Liver (tissue), 9 donors: ENCODE data around the gene IRS1. TPM values are rescaled to one million over a fixed set of nuclear protein-coding genes. Genes with fewer than 3 reads are reported as not detected.
A peak's percentile ranks its signal among the peaks of the same experiment; 100 is the strongest.

Experiments
- DNase-seq: peaks from one replicate; pipeline ENCODE4 v3.0.0-alpha.2; 2017; ENCODE audit warnings: low spot score
- H3K27ac ChIP-seq, 2 donors: one replicate each; pipeline ENCODE4 v1.7.0; 2013; ENCODE audit warnings: inconsistent platforms in 2 of 2, low read length in 2 of 2, control low read depth in 1 of 2, low read depth in 1 of 2, mild to moderate bottlenecking in 1 of 2
- H3K27me3 ChIP-seq, 4 donors: one replicate each; pipeline versions ENCODE4 v1.6.1 to v1.7.0; 2013; ENCODE audit warnings: low read length in 3 of 4, inconsistent platforms in 1 of 4, mild to moderate bottlenecking in 1 of 4, moderate library complexity in 1 of 4; ENCODE audit not compliant: control insufficient read depth in 4 of 4, insufficient read depth in 4 of 4
- H3K36me3 ChIP-seq, 4 donors: one replicate each; pipeline versions ENCODE4 v1.6.1 to v1.7.0; 2013; ENCODE audit warnings: low read length in 3 of 4, mild to moderate bottlenecking in 3 of 4, low read depth in 1 of 4, moderate library complexity in 1 of 4; ENCODE audit not compliant: control insufficient read depth in 4 of 4, insufficient read depth in 3 of 4
- H3K4me1 ChIP-seq, 4 donors: one replicate each; pipeline versions ENCODE4 v1.6.1 to v1.7.0; 2013; ENCODE audit warnings: low read length in 3 of 4, mild to moderate bottlenecking in 3 of 4, moderate library complexity in 1 of 4; ENCODE audit not compliant: control insufficient read depth in 4 of 4, insufficient read depth in 4 of 4
- H3K4me3 ChIP-seq, 3 donors: one replicate each; pipeline versions ENCODE4 v1.6.1 to v1.7.0; 2013; ENCODE audit warnings: low read length in 3 of 3, control low read depth in 1 of 3, low read depth in 1 of 3, mild to moderate bottlenecking in 1 of 3
- H3K9ac ChIP-seq, 2 donors: one replicate each; pipeline ENCODE4 v1.7.0; 2013; ENCODE audit warnings: low read length in 2 of 2, mild to moderate bottlenecking in 2 of 2, moderate library complexity in 2 of 2, control low read depth in 1 of 2, low read depth in 1 of 2
- H3K9me3 ChIP-seq, 4 donors: one replicate each; pipeline versions ENCODE4 v1.6.1 to v1.7.0; 2013; ENCODE audit warnings: low read length in 3 of 4; ENCODE audit not compliant: control insufficient read depth in 4 of 4
- ATF3 ChIP-seq: IDR thresholded peaks from 2 replicates; pipeline ENCODE4 v1.6.1; 2016; ENCODE audit warnings: antibody characterized with exemption
- EGR1 ChIP-seq, 2 donors: IDR thresholded peaks; 2 replicates each; pipeline ENCODE4 v1.6.1; 2016 to 2018; ENCODE audit warnings: antibody characterized with exemption in 2 of 2, low read depth in 2 of 2
- FOXA1 ChIP-seq: IDR thresholded peaks from 2 replicates; pipeline ENCODE4 v1.6.1; 2016; ENCODE audit warnings: antibody characterized with exemption
- FOXA2 ChIP-seq: IDR thresholded peaks from 2 replicates; pipeline ENCODE4 v1.6.1; 2016; ENCODE audit warnings: antibody characterized with exemption
- GABPA ChIP-seq, 2 donors: IDR thresholded peaks in 1 of 2; conservative IDR thresholded peaks in 1 of 2; 2 replicates each; pipeline ENCODE4 v1.6.1; 2016; ENCODE audit warnings: antibody characterized with exemption in 2 of 2, mild to moderate bottlenecking in 1 of 2, moderate library complexity in 1 of 2
- HNF4A ChIP-seq, 2 donors: conservative IDR thresholded peaks; 2 replicates each; pipeline ENCODE4 v1.6.1; 2016; ENCODE audit warnings: antibody characterized with exemption in 2 of 2, mild to moderate bottlenecking in 2 of 2
- HNF4G ChIP-seq: IDR thresholded peaks from 2 replicates; pipeline ENCODE4 v1.6.1; 2016; ENCODE audit warnings: antibody characterized with exemption
- JUND ChIP-seq, 2 donors: IDR thresholded peaks; 2 replicates each; pipeline ENCODE4 v1.6.1; 2016; ENCODE audit warnings: antibody characterized with exemption in 2 of 2
- MAX ChIP-seq: IDR thresholded peaks from 2 replicates; pipeline ENCODE4 v1.6.1; 2016; ENCODE audit warnings: antibody characterized with exemption
- NR2F2 ChIP-seq: IDR thresholded peaks from 2 replicates; pipeline ENCODE4 v1.6.1; 2016; ENCODE audit warnings: antibody characterized with exemption
- RAD21 ChIP-seq, 2 donors: IDR thresholded peaks; 2 replicates each; pipeline ENCODE4 v1.6.1; 2016; ENCODE audit warnings: antibody characterized with exemption in 2 of 2, mild to moderate bottlenecking in 2 of 2
- RXRA ChIP-seq, 2 donors: IDR thresholded peaks; 2 replicates each; pipeline ENCODE4 v1.6.1; 2017 to 2018; ENCODE audit warnings: antibody characterized with exemption in 2 of 2, mild to moderate bottlenecking in 1 of 2
- SP1 ChIP-seq: IDR thresholded peaks from 2 replicates; pipeline ENCODE4 v1.6.1; 2018; ENCODE audit warnings: antibody characterized with exemption, mild to moderate bottlenecking
- YY1 ChIP-seq: IDR thresholded peaks from 2 replicates; pipeline ENCODE4 v1.6.1; 2016; ENCODE audit warnings: antibody characterized with exemption, mild to moderate bottlenecking
- ZBTB33 ChIP-seq: IDR thresholded peaks from 2 replicates; pipeline ENCODE4 v1.6.1; 2016; ENCODE audit warnings: antibody characterized with exemption
- WGBS: extraction: QIAGEN DNeasy Blood & Tissue Kit; methylation state at CpG from one replicate; pipeline ENCODE4 v1.1.7; 2013; 5-methylcytosine and 5-hydroxymethylcytosine counted together
- polyA plus RNA-seq, 2 donors: library from polyadenylated mRNA; stranded (reverse) in 1 of 2; unstranded in 1 of 2; fragments of 200-250 nt in 1 of 2; fragments of >200 nt in 1 of 2; fragmentation: Nextera tagmentation in 1 of 2; extraction: Ambion mirVana in 1 of 2; gene quantifications; one replicate each; pipeline versions ENCODE4 v1.2.1 to v1.2.3, GENCODE V29; 2013 to 2015
- total RNA-seq, 2 donors: library from RNA; depleted of rRNA; stranded (reverse); fragments of >200 nt; gene quantifications; one replicate each; pipeline ENCODE4 v1.2.3, GENCODE V29; 2014
- TF ChIP-seq, protein P1 (sequence below): IDR thresholded peaks from 2 replicates; pipeline ENCODE4 v1.6.1; 2016; ENCODE audit warnings: antibody characterized with exemption, mild to moderate bottlenecking
- TF ChIP-seq, protein P2 (sequence below): fragments of 150-350 bp; IDR thresholded peaks from 2 replicates; pipeline ENCODE4 v1.5.1; 2017; ENCODE audit warnings: improper control_type of control experiment, low read depth, low read length; ENCODE audit not compliant: missing input control
- donor health status: healthy.
- donor health status: healthy.
- donor health status: healthy.
- donor health status: healthy.
- donor health status: healthy.

The IRS1 gene
- total and polyA plus RNA-seq, 4 donors: 7.4 to 11.6 (median 8.6) TPM

DNA sequence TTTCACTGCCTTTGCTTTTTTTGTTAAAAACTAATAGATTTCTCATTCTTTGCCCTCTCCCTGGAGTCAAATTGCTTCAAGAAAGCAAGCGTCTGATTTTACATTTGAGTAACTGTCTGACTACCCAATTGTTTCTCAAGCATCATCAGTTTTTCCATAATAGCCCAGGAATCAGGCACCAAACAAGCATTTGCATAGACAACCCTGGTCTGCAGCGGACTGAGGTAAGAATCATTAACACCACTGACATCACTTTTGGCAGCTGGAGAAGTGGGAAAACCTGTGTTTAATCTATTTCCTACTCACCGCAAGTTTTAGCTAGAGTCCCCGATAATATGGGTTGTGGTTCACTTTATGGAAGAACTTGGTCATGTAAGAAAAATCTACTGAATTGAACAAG, 55.7 kb downstream of the IRS1 start:
- Histone ChIP-seq H3K9me3 (no peaks in the 10 kb centered on the region), H3K4me3 (no peak overlapping the region), H3K27me3 (no peaks in the 10 kb centered on the region), H3K4me1 (peaks cover 3 to 40% (median 24%) of the 10 kb centered on the region in 4 donors), H3K9ac (no peak overlapping the region), H3K36me3 (peaks cover 0 to 6% (median 1%) of the 10 kb centered on the region in 4 donors), H3K27ac (no peak overlapping the region)
- no peak for TF ChIP-seq FOXA1
- no peak for TF ChIP-seq HNF4G
- TF ChIP-seq EGR1 (IDR thresholded peaks at IDR 0.05; ENCODE audit: low read depth in 2 of 2): no peak
- TF ChIP-seq NR2F2: no peak
- TF ChIP-seq FOXA2: no peak
- no peak for TF ChIP-seq SP1
- TF ChIP-seq, protein P1, sequence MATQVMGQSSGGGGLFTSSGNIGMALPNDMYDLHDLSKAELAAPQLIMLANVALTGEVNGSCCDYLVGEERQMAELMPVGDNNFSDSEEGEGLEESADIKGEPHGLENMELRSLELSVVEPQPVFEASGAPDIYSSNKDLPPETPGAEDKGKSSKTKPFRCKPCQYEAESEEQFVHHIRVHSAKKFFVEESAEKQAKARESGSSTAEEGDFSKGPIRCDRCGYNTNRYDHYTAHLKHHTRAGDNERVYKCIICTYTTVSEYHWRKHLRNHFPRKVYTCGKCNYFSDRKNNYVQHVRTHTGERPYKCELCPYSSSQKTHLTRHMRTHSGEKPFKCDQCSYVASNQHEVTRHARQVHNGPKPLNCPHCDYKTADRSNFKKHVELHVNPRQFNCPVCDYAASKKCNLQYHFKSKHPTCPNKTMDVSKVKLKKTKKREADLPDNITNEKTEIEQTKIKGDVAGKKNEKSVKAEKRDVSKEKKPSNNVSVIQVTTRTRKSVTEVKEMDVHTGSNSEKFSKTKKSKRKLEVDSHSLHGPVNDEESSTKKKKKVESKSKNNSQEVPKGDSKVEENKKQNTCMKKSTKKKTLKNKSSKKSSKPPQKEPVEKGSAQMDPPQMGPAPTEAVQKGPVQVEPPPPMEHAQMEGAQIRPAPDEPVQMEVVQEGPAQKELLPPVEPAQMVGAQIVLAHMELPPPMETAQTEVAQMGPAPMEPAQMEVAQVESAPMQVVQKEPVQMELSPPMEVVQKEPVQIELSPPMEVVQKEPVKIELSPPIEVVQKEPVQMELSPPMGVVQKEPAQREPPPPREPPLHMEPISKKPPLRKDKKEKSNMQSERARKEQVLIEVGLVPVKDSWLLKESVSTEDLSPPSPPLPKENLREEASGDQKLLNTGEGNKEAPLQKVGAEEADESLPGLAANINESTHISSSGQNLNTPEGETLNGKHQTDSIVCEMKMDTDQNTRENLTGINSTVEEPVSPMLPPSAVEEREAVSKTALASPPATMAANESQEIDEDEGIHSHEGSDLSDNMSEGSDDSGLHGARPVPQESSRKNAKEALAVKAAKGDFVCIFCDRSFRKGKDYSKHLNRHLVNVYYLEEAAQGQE: no peak
- no peak for TF ChIP-seq RXRA (IDR thresholded peaks at IDR 0.05)
- TF ChIP-seq YY1: no peak
- TF ChIP-seq MAX: no peak
- TF ChIP-seq ZBTB33: no peak
- TF ChIP-seq GABPA (IDR thresholded peaks at IDR 0.05 in 1 of 2, conservative IDR thresholded peaks at IDR 0.05 in 1 of 2): no peak
- no peak for TF ChIP-seq ATF3
- TF ChIP-seq HNF4A (conservative IDR thresholded peaks at IDR 0.05): no peak
- DNase-seq: no peak
- 78% methylated on average over 4 of the region's 4 CpGs for WGBS

- H3K27me3 ChIP-seq: no peaks in the 10 kb centered on the region
- TF ChIP-seq ZBTB33 (no peak), RAD21 (IDR thresholded peaks at IDR 0.05) (peak in 1 of 2 donors; percentile 34), NR2F2 (no peak), ATF3 (no peak), JUND (IDR thresholded peaks at IDR 0.05) (no peak), RXRA (IDR thresholded peaks at IDR 0.05) (no peak), MAX (no peak), HNF4A (conservative IDR thresholded peaks at IDR 0.05) (peak; percentile 16 to 23), YY1 (peak; percentile 83)
- TF ChIP-seq, protein P2, sequence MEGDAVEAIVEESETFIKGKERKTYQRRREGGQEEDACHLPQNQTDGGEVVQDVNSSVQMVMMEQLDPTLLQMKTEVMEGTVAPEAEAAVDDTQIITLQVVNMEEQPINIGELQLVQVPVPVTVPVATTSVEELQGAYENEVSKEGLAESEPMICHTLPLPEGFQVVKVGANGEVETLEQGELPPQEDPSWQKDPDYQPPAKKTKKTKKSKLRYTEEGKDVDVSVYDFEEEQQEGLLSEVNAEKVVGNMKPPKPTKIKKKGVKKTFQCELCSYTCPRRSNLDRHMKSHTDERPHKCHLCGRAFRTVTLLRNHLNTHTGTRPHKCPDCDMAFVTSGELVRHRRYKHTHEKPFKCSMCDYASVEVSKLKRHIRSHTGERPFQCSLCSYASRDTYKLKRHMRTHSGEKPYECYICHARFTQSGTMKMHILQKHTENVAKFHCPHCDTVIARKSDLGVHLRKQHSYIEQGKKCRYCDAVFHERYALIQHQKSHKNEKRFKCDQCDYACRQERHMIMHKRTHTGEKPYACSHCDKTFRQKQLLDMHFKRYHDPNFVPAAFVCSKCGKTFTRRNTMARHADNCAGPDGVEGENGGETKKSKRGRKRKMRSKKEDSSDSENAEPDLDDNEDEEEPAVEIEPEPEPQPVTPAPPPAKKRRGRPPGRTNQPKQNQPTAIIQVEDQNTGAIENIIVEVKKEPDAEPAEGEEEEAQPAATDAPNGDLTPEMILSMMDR: no peak
- WGBS: 50% methylated on average over 5 of the region's 5 CpGs
- DNase-seq: no peak
- no peak overlapping the region for H3K4me3 ChIP-seq
- H3K27ac ChIP-seq: peak overlapping the region; percentile 58 to 64
- H3K4me1 ChIP-seq: peaks cover 7 to 53% (median 34%) of the 10 kb centered on the region in 4 donors
- H3K9ac ChIP-seq: no peak overlapping the region
- H3K36me3 ChIP-seq: peaks cover 0 to 4% (median 0%) of the 10 kb centered on the region in 4 donors
- no peaks in the 10 kb centered on the region for H3K9me3 ChIP-seq
Observed at GRCh38 chr2:226742347-226742746, 57.3 kb downstream of the IRS1 start.
